Measurements from ENCODE around the gene TINAGL1. TPM values are rescaled to one million over a fixed set of nuclear protein-coding genes. Genes with fewer than 3 reads are reported as not detected.

TINAGL1 gene
- total and polyA plus RNA-seq, 7 experiments from 2014 or later: not detected

GRCh38 chr1:31541194-31541593 is 35.1 kb upstream of the TINAGL1 start:
- ChIA-PET POLR2A (no interaction called here), CTCF (no interaction called here)
- Mint-ChIP-seq H3K4me1 (peaks cover 0 to 4% (median 2%) of the 10 kb centered on the region in 7 donors), H3K27me3 (peaks cover 5 to 14% (median 7%) of the 10 kb centered on the region in 5 donors), H3K4me3 (no peak overlapping the region), H3K36me3 (no peaks in the 10 kb centered on the region), H3K9me3 (peaks cover 0 to 6% (median 0%) of the 10 kb centered on the region in 11 donors), H3K27ac (no peak overlapping the region)
- ATAC-seq (no peak), DNase-seq (no peak)
- no peak overlapping the region for H3K4me3 ChIP-seq (ENCODE audit: low read length)
- H3K36me3 ChIP-seq (ENCODE audit: control insufficient read depth in 2 of 3, insufficient read depth in 3 of 3, low read length in 3 of 3): no peaks in the 10 kb centered on the region
- H3K27ac ChIP-seq (ENCODE audit: low read depth, low read length): no peak overlapping the region
- H3K4me1 ChIP-seq (ENCODE audit: control insufficient read depth in 2 of 2, insufficient read depth in 2 of 2, low read length in 2 of 2): no peaks in the 10 kb centered on the region
- no peaks in the 10 kb centered on the region for H3K9me3 ChIP-seq (ENCODE audit: control insufficient read depth in 2 of 3, low read length in 3 of 3)
- intact Hi-C loops (cut with micrococcal nuclease): no loop called here
- H3K27me3 ChIP-seq (ENCODE audit: control insufficient read depth in 2 of 2, insufficient read depth in 2 of 2, low read length in 2 of 2): no peaks in the 10 kb centered on the region

GRCh38 chr1:31545927-31546540 is 30.3 kb upstream of the TINAGL1 start:
- H3K36me3 Mint-ChIP-seq: no peaks in the 10 kb centered on the region
- H3K27ac Mint-ChIP-seq: no peak overlapping the region
- H3K36me3 ChIP-seq (ENCODE audit: control insufficient read depth in 2 of 3, insufficient read depth in 3 of 3, low read length in 3 of 3): no peaks in the 10 kb centered on the region
- ATAC-seq (no peak), DNase-seq (no peak)
- peaks cover 5 to 7% of the 10 kb centered on the region in 2 donors for H3K4me1 ChIP-seq (ENCODE audit: control insufficient read depth in 2 of 2, insufficient read depth in 2 of 2, low read length in 2 of 2)
- H3K27me3 Mint-ChIP-seq: peaks cover 5 to 17% (median 7%) of the 10 kb centered on the region in 5 donors
- no peak overlapping the region for H3K27ac ChIP-seq (ENCODE audit: low read depth, low read length)
- ChIA-PET CTCF (no interaction called here), POLR2A (no interaction called here)
- H3K4me3 Mint-ChIP-seq: no peak overlapping the region
- H3K4me3 ChIP-seq (ENCODE audit: low read length): no peak overlapping the region
- no peaks in the 10 kb centered on the region for H3K27me3 ChIP-seq (ENCODE audit: control insufficient read depth in 2 of 2, insufficient read depth in 2 of 2, low read length in 2 of 2)
- H3K9me3 ChIP-seq (ENCODE audit: control insufficient read depth in 2 of 3, low read length in 3 of 3): no peaks in the 10 kb centered on the region
- intact Hi-C loops (cut with micrococcal nuclease): loop anchor here (5.0 kb wide), 2 partner anchors 364 to 384 kb away; no protein-coding TSS in a partner anchor
- peaks cover 0 to 6% (median 0%) of the 10 kb centered on the region in 11 donors for H3K9me3 Mint-ChIP-seq
- H3K4me1 Mint-ChIP-seq: peaks cover 0 to 13% (median 9%) of the 10 kb centered on the region in 7 donors

- no peak overlapping the region for H3K27ac Mint-ChIP-seq
- no peaks in the 10 kb centered on the region for H3K36me3 Mint-ChIP-seq
- no peaks in the 10 kb centered on the region for H3K9me3 Mint-ChIP-seq
- peaks cover 5 to 13% (median 12%) of the 10 kb centered on the region in 5 donors for H3K27me3 Mint-ChIP-seq
- Histone ChIP-seq H3K27me3 (ENCODE audit: control insufficient read depth in 2 of 2, insufficient read depth in 2 of 2, low read length in 2 of 2) (no peaks in the 10 kb centered on the region), H3K9me3 (ENCODE audit: control insufficient read depth in 2 of 3, low read length in 3 of 3) (no peaks in the 10 kb centered on the region), H3K4me1 (ENCODE audit: control insufficient read depth in 2 of 2, insufficient read depth in 2 of 2, low read length in 2 of 2) (peaks cover 5 to 7% of the 10 kb centered on the region in 2 donors), H3K4me3 (ENCODE audit: low read length) (no peak overlapping the region), H3K27ac (ENCODE audit: low read depth, low read length) (no peak overlapping the region), H3K36me3 (ENCODE audit: control insufficient read depth in 2 of 3, insufficient read depth in 3 of 3, low read length in 3 of 3) (no peaks in the 10 kb centered on the region)
- H3K4me1 Mint-ChIP-seq: peaks cover 0 to 13% (median 9%) of the 10 kb centered on the region in 7 donors
- peak; percentile 5 for ATAC-seq
- peak overlapping the region in 1 of 10 donors; percentile 56 for H3K4me3 Mint-ChIP-seq
- intact Hi-C loops (cut with micrococcal nuclease): loop anchor here (2.0 to 5.0 kb wide), 4 partner anchors 88 to 386 kb away; no protein-coding TSS in a partner anchor
- ChIA-PET CTCF (interaction anchor here (0.7 to 2.4 kb wide), 8 partner anchors 10 to 385 kb away, joined by 3 to 9 read pairs (median 3); no protein-coding TSS in a partner anchor), POLR2A (no interaction called here)
- no peak for DNase-seq
These were observed 27.8 kb upstream of the TINAGL1 start for GRCh38 chr1:31548534-31548906.

GRCh38 chr1:31548907-31549808 is 27.2 kb upstream of the TINAGL1 start:
- Histone ChIP-seq H3K4me3 (ENCODE audit: low read length) (no peak overlapping the region), H3K9me3 (ENCODE audit: control insufficient read depth in 2 of 3, low read length in 3 of 3) (no peaks in the 10 kb centered on the region)
- H3K4me3 Mint-ChIP-seq: peak overlapping the region; percentile 36 to 74 (median 60)

GRCh38 chr1:31549809-31550620 is 26.3 kb upstream of the TINAGL1 start:
- Histone ChIP-seq H3K27me3 (ENCODE audit: control insufficient read depth in 2 of 2, insufficient read depth in 2 of 2, low read length in 2 of 2) (no peaks in the 10 kb centered on the region), H3K36me3 (ENCODE audit: control insufficient read depth in 2 of 3, insufficient read depth in 3 of 3, low read length in 3 of 3) (no peaks in the 10 kb centered on the region), H3K4me1 (ENCODE audit: control insufficient read depth in 2 of 2, insufficient read depth in 2 of 2, low read length in 2 of 2) (peaks cover 5 to 7% of the 10 kb centered on the region in 2 donors), H3K4me3 (ENCODE audit: low read length) (no peak overlapping the region), H3K27ac (ENCODE audit: low read depth, low read length) (no peak overlapping the region), H3K9me3 (ENCODE audit: control insufficient read depth in 2 of 3, low read length in 3 of 3) (no peaks in the 10 kb centered on the region)
- no peak for ATAC-seq
- POLR2A ChIA-PET: no interaction called here
- peaks cover 0 to 13% (median 9%) of the 10 kb centered on the region in 7 donors for H3K4me1 Mint-ChIP-seq
- CTCF ChIA-PET: interaction anchor here (1.0 to 2.4 kb wide), 3 partner anchors 12 to 156 kb away, joined by 3 to 9 read pairs (median 7); no protein-coding TSS in a partner anchor
- H3K9me3 Mint-ChIP-seq: no peaks in the 10 kb centered on the region
- DNase-seq: no peak
- intact Hi-C loops (cut with micrococcal nuclease): loop anchor here (1.0 to 5.0 kb wide), 9 partner anchors 89 to 749 kb away; no protein-coding TSS in a partner anchor
- peaks cover 5 to 21% (median 13%) of the 10 kb centered on the region in 5 donors for H3K27me3 Mint-ChIP-seq
- H3K4me3 Mint-ChIP-seq: peak overlapping the region in 4 of 10 donors; percentile 43 to 74 (median 52)
- no peaks in the 10 kb centered on the region for H3K36me3 Mint-ChIP-seq
- no peak overlapping the region for H3K27ac Mint-ChIP-seq

More at GRCh38 chr1:31548907-31549808, 27.2 kb upstream of the TINAGL1 start:
- Histone ChIP-seq H3K36me3 (ENCODE audit: control insufficient read depth in 2 of 3, insufficient read depth in 3 of 3, low read length in 3 of 3) (no peaks in the 10 kb centered on the region), H3K4me1 (ENCODE audit: control insufficient read depth in 2 of 2, insufficient read depth in 2 of 2, low read length in 2 of 2) (peaks cover 5 to 7% of the 10 kb centered on the region in 2 donors), H3K27me3 (ENCODE audit: control insufficient read depth in 2 of 2, insufficient read depth in 2 of 2, low read length in 2 of 2) (no peaks in the 10 kb centered on the region), H3K27ac (ENCODE audit: low read depth, low read length) (no peak overlapping the region)
- intact Hi-C loops (cut with micrococcal nuclease): loop anchor here (1.0 to 5.0 kb wide), 9 partner anchors 88 to 748 kb away; no protein-coding TSS in a partner anchor
- Mint-ChIP-seq H3K9me3 (no peaks in the 10 kb centered on the region), H3K4me1 (peaks cover 0 to 13% (median 9%) of the 10 kb centered on the region in 7 donors), H3K27me3 (peaks cover 5 to 15% (median 13%) of the 10 kb centered on the region in 5 donors), H3K27ac (peak overlapping the region in 3 of 9 donors; percentile 23 to 68 (median 58)), H3K36me3 (no peaks in the 10 kb centered on the region)
- peak; percentile 99 for ATAC-seq
- ChIA-PET CTCF (interaction anchor here (0.8 to 2.4 kb wide), 6 partner anchors 11 to 386 kb away, joined by 3 to 9 read pairs (median 4); no protein-coding TSS in a partner anchor), POLR2A (no interaction called here)
- DNase-seq: peak; percentile 59 to 89 (median 79)

GRCh38 chr1:31551208-31551607 is 25.1 kb upstream of the TINAGL1 start:
- no peaks in the 10 kb centered on the region for H3K9me3 Mint-ChIP-seq
- ATAC-seq (no peak), DNase-seq (no peak)
- H3K4me1 Mint-ChIP-seq: peaks cover 0 to 13% (median 9%) of the 10 kb centered on the region in 7 donors
- peaks cover 6 to 26% (median 13%) of the 10 kb centered on the region in 5 donors for H3K27me3 Mint-ChIP-seq
- intact Hi-C loops (cut with micrococcal nuclease): no loop called here
- no peaks in the 10 kb centered on the region for H3K36me3 Mint-ChIP-seq
- H3K27ac ChIP-seq (ENCODE audit: low read depth, low read length): no peak overlapping the region
- ChIA-PET CTCF (no interaction called here), POLR2A (no interaction called here)
- no peak overlapping the region for H3K27ac Mint-ChIP-seq
- no peak overlapping the region for H3K4me3 ChIP-seq (ENCODE audit: low read length)
- H3K36me3 ChIP-seq (ENCODE audit: control insufficient read depth in 2 of 3, insufficient read depth in 3 of 3, low read length in 3 of 3): no peaks in the 10 kb centered on the region
- no peaks in the 10 kb centered on the region for H3K27me3 ChIP-seq (ENCODE audit: control insufficient read depth in 2 of 2, insufficient read depth in 2 of 2, low read length in 2 of 2)
- no peaks in the 10 kb centered on the region for H3K9me3 ChIP-seq (ENCODE audit: control insufficient read depth in 2 of 3, low read length in 3 of 3)
- H3K4me1 ChIP-seq (ENCODE audit: control insufficient read depth in 2 of 2, insufficient read depth in 2 of 2, low read length in 2 of 2): peaks cover 5 to 7% of the 10 kb centered on the region in 2 donors
- H3K4me3 Mint-ChIP-seq: no peak overlapping the region
